Left ventricle myocardium superior (tissue), 1 donor: ENCODE data around the gene KRTAP5-4. TPM values are rescaled to one million over a fixed set of nuclear protein-coding genes. Genes with fewer than 3 reads are reported as not detected.
"Not testable (repeated sequence)": the region's sequence is repeated elsewhere in the genome, so short reads cannot be mapped to it uniquely, and the experiment has no call there.

ENCODE experiments used
- ATAC-seq: fragments of 200-7000 bp; cut with Tn5 transposase; one replicate; pipeline ENCODE4 v1.9.1; 2020; ENCODE audit warnings: mild to moderate bottlenecking, moderate library complexity
- DNase-seq: peaks from one replicate; pipeline ENCODE4 v3.0.0-alpha.2; 2020
- intact Hi-C: fragments of 100-400 bp; cut with micrococcal nuclease; formaldehyde crosslinking; loops from one replicate; pipeline ENCODE4 v1.11.0; 2022
- total RNA-seq: library from RNA; stranded (reverse); fragmentation: NEBNext Ultra II Directional; extraction: Animal tissue kit (Norgen Biotek cat#: 25700); gene quantifications from one replicate; pipeline ENCODE4 v1.2.1, GENCODE V29; 2021
- donor health status: DM: no; HTN: yes; CAD: no; lungs with severe emphysema.

The KRTAP5-4 gene
- total RNA-seq, 1 donor from 2014 or later, result not detected

DNA sequence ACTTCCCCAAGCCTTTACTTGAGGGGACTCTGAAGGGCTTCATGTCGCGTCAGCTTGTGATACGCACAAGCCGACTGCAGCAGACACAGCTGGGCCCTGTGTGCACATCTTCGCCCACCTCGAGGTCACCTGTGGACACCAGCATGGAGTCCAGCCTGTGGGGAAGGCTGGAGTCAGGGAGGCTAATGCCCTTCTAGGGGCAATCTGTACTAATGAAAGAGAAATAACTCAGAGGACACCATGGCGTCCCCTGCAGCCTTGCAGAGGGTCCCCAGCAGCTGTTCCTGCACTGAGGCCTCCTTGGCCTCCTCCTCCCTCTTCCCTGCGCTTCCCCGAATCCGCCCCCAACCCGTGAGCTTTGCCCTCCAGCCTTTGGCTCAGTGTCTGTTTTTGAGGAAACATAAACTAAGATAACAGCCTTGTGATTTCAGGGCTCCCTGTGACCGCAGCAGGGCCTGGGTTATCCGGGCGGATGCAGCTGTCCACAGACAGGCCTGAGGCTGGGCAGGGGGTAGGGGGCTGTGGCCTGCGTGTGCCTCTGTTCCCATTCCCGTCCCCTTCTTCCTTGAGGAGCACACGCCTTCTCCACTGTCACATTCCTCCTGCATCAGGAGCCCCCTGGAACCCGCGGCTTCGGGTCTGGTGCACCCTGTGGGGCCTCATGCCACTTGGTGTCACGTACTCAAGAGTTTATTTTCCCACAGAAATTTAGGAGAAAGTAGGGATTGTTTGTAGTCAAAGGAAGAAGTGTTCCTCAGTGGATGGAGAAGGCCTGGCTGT lies 32.6 kb upstream of the KRTAP5-4 start:
- no peak for DNase-seq
- ATAC-seq, result no peak
- intact Hi-C loops, result no loop called here

DNA sequence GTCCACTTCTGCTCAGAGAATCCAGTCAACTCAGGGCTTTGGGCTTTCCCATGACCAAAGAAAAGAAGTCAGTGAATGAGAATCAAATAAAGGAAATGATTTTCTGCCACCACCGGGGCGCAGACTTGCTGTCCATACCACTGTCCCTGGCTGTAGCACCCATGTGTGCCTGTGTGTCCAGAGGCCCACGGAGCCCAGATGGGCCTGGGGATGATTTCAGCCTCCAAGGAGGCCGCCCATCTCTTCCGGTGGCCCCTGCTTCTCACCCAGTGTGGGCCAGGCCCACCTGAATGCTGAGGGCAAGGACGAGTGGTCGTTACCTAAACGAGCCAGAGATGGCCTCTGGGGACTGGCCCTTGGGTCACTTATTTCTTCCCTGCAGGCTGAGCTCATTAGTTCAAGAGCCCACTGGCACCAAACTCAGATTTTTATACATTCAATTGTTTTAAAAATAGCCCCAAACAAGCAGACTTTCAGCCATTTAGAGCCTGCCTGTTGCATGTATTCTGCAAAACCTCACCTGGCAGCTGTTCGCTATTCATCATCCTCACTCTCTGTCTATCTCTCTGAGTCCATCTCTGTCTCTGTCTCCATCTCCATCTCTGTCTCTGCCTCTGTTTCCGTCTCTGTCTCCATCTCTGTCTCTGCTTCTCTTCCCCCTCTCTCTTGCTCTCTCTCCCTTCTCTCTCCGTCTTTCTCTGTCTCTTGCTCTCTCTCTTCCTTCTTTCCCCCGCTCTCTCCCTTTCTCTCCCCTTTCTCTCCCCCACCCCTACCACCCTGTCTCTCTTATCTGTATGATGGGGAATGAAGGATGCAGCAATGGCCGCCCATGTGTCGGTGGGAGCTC lies 31.8 kb upstream of the KRTAP5-4 start:
- intact Hi-C loops, result no loop called here
- no peak for DNase-seq
- ATAC-seq, result no peak

DNA sequence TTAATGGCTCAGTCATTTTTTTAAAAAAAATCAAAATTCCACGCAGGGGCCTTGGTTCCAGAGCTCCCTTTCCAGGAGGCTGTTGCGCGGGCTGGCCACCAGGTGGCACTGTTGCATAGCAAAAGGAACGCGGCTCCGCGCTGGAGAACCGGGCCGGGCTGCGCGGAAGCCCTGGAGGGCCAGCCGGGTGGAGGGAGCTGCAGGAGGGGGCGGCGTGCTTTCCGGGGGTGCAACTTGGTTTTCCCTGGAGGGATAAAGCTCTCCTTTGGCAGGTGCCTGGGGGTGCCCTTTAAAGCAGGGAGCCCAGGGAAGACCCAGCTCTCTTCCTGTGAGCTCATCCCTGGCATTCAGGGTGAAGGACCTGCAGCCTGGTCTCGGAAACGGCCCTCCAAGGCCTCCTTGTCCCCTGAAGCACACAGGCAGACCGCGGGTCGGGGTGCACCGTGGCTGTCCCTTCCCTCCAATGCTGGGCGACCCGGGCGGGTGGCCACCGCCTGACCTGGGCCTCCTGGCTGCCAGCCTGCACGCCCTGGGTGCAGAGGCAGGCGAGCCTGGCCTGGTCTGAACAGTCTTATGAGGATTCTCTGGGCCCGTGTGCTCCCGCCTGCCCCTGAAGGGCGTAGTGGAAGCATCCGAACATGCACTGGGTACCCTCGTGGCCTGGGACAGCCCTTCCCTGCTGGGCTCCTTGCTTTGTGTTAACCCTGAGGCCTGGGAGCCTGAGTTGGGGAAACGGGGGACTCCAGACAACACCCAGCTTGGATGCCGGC lies 31.0 kb upstream of the KRTAP5-4 start:
- intact Hi-C loops, result no loop called here
- DNase-seq, result peak; percentile 83
- peak; percentile 90 for ATAC-seq

DNA sequence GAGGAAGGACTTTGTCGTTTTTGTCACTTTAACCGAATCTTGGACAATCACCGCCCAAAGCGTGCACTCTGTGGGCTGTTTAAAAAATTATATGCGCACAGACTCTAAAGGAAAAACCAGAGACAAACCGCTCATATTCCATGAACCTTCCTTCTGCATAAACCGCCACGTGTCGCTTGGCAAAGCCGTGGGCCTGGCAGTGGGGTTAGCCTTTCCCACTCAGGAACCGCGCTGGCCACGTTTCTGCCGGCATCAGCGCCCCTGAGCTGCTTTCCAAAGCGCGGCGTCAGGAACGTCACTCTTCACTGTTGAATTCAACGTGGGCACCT lies 30.5 kb upstream of the KRTAP5-4 start:
- no peak for DNase-seq
- intact Hi-C loops, result no loop called here
- no peak for ATAC-seq

DNA sequence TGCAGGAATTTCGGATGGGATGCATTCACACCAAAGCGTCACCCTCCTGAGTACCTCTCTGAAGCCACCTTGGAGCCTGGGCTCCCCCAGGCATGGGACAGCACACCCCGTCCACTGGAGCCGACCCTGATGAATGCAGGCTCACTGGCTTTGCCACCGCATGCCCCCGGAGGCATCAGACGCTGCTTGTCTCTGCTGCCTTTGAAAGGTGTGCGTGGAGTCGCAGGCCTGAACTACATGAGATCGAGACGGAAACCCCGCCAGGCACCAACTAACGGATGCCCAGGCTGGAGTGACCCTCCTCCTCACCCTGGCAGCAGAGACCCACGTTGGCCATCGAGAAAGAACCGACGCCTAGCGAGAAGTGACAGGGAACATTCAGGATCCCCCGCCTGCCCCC lies 30.1 kb upstream of the KRTAP5-4 start:
- ATAC-seq, result no peak
- no peak for DNase-seq
- intact Hi-C loops, result no loop called here

DNA sequence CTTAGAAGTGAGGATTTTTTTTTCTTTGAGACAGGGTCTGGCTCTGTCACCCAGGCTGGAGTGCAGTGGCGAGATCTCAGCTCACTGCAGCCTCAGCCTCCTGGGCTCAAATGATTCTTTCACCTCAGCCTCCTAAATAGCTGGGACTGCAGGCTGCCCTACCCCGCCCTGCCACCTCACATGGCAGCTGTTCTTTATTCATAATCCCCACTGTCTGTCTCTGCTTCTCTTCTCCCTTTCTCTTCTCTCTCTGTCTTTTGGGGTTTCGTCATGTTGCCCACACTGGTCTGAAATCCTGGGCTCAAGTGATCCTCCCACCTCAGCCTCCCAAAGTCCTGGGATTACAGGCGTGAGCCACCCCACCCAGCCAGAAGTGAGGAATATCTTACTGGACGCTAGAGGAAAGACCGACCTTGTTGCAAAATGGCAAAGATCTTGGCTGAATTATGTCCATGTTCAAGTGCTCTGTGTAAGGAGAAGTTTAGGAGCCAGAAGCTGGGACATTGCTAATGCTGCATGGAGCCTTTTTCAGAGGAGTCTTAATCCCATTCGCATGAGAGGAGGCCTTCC lies 29.6 kb upstream of the KRTAP5-4 start:
- intact Hi-C loops, result no loop called here
- DNase-seq, result no peak
- no peak for ATAC-seq

DNA sequence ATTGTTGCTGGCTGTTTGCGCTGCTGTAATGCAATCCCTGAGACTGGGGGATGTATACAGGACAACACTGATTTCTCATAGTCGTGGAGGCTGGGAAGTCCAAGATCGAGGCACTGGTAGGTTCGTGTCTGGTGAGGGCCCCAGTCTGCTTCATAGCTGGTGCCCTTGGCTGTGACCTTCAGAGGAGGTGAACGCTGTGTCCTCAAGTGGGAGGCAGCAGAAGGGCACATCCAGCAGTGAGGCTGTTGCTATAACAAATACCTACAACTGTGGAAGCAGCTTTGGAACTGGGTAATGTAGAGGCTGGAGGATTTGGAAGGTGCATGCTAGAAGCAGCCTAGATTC lies 29.0 kb upstream of the KRTAP5-4 start:
- intact Hi-C loops, result no loop called here
- DNase-seq (no peak), ATAC-seq (no peak)

DNA sequence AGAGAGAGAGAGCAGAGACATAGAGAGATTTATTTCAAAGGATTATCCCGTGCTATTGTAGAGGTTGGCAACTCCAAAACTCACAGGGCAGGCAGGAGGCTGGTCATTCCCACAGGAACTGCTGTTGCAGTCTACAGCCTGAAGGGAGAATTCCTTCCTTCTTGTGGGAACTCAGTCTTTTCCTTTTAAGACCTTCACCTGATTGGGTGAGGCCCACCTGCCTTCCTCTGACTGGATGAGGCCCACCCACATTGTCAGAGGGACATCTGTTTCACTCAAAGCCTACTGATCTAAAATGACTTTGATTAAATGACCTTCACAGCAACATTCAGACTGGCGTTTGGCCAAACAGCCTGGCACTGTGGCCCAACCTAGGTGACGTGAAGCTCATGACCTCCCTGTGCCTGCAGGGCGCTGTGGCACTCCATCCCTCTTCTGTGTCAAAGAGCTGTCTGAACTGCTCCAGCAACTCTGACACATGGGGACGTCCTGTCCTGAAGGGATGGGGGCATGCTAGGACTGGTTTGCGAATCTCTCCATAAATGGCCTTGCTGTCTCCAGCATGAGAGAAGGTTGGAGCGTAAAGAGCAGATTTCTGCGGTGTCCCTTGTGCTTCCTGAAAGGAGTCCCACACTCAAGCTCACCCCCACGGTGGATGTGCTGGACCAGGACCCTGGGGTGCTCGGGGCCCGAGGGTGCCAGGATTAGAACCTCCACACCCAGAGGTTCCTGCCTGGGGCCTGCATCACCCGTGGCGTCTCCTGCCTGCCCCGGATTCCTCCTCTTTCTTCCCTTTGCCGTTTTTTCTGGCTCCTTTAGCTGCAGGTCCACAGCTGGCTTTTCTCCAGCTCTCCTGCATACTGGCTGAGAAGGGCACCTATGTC lies 28.3 kb upstream of the KRTAP5-4 start:
- DNase-seq, result no peak
- intact Hi-C loops, result no loop called here
- ATAC-seq, result no peak

DNA sequence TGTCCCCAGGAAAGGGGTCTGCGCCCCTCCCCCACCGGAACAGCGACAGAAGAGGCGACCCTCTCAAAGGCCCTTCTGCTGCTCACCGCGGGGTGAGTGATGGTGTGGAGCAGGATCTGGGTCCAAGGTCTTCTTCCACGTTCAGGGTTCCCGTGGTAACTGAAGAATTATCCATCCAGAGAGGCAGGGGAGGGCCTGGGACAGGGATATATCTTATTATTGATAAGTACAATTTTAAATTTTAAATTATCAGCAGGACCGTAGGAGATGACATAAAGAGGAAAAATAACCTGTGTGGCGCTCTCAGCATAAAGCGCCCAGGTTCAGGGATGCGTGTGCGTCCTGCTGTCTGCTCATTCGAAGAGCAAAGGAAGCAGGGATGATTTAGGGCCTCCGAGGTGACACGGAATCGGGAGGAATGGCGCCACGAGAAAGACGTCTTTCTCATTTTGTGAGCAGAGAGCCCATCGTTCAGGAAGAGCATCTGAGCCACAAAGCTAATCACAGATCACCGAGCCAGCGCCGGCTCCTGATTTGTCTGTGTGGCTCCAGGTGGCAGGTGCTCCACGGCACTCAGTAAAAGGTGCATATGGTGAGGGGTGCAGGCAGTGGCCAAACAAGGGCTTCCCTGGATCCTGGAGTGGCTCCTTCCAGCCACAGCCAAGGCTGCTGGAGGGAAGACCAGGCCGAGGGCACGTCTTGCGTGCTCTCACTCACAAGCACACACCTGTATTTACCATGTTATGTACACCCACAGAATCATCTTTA lies 26.9 kb upstream of the KRTAP5-4 start:
- intact Hi-C loops, result no loop called here
- ATAC-seq (no peak), DNase-seq (no peak)

DNA sequence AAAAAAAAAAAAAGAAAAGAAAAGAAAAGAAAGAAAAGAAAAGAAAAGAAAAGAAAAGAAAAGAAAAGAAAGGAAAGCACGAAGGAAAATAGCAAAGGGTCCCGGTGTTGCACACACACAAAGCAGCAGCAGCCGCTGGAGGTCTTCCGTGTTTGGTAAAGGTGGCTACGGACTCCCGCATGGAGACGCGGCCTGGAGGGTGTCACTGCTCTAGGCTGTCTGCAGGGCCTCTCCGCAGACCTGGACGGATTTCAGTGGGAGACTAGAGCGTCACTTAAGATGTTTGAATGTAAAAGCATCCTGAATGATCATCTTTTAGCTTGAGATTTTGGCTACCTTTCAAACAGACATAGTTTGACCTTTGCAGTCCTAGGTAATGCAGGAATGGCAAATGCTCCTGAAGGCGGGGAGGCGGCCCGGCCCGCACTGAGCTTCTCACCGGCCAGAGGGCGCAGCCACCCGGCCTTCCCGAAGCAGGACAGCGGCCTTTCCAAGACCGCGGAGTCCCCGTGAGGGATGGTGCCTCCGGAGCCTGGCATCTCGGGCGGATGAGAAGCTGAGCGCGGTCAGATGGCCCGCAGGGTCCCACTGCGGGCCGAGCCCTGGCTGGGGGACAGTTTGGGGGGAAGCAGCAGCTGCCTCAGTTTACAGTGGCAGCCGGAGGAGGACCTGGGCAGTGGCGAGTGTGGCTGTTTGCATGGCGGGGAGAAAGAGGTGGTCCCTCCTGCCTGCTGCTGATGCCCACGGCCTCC lies 26.1 kb upstream of the KRTAP5-4 start:
- intact Hi-C loops, result no loop called here
- no peak for DNase-seq

DNA sequence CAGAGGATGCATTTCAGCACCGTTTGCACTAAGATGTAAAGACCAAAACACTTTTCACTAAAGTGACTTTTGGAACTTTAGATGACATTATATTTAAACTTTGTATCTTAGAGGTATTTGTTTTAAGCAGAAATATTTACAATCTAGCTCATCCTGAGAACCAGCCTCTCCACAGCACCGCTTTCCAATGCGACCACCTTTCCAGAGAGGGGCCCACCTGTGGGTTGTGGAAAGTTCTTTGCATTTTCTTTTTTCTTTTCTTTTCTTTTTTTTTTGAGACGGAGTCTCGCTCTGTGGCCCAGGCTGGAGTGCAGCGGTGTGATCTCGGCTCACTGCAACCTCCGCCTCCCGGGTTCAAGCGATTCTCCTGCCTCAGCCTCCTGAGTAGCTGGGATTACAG lies 24.6 kb upstream of the KRTAP5-4 start:
- ATAC-seq, DNase-seq, intact Hi-C loops: not testable (repeated sequence)

More for the DNA sequence above, 26.1 kb upstream of the KRTAP5-4 start:
- no peak for ATAC-seq

DNA sequence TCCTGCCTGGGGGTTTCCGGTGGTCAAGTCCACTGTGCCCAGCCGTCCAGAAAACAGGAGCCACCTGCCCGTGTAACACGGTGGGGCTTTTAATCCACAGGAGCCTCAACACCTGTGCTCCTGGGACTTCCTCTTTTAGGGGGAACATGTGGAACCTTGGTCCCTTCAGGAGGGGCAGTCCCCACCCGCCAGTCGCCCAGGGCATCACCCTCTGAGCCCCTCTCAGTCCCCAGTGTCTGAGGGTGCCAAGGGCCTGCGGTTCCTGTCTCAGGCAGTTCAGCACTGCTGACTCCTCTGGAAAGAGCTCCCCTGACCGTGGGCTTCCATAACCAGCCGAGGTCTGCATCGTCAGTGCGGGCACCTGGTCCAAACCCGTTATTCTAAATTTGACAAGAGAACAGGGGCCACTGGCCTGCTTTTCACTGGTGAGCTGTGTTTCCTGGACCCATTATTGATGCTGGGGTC lies 23.5 kb upstream of the KRTAP5-4 start:
- ATAC-seq (no peak), DNase-seq (no peak)
- intact Hi-C loops, result no loop called here

DNA sequence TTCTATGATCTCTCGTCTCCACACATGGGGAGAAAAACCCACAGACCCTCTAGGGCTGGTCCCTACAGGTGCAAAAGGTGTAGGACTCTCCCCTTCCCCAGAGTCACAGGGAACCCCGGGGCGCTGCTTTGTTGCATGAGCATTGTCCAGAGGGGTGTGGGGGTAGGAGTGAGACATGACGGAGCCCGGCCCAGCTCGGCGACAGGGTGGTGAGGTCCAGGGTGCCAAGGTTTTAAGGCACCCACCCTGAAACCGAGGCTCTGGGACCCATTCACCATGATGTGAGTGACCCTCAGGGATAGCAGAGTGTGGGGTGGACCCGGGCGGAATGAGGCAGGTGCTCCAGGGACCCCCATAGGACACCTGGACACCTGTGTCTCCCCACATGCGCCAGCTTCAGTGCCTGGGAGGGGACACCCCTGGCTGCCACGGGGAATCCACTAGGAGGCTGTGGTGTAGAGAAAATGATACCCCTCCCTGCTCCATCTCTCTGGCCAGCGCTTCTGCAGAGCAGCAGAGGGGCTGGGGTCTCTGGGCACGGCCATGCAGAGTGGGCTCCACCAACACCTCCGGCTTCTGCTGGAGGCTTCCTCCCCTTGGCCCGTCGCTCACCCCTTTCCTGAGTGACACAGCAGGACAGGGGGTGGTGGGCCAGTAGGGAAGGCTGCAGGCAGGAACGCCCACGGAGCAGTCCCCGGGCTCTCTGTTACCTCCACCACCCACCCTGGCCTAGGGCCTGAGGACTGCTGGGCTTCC lies 22.8 kb upstream of the KRTAP5-4 start:
- no peak for ATAC-seq
- DNase-seq, result no peak
- intact Hi-C loops, result no loop called here

DNA sequence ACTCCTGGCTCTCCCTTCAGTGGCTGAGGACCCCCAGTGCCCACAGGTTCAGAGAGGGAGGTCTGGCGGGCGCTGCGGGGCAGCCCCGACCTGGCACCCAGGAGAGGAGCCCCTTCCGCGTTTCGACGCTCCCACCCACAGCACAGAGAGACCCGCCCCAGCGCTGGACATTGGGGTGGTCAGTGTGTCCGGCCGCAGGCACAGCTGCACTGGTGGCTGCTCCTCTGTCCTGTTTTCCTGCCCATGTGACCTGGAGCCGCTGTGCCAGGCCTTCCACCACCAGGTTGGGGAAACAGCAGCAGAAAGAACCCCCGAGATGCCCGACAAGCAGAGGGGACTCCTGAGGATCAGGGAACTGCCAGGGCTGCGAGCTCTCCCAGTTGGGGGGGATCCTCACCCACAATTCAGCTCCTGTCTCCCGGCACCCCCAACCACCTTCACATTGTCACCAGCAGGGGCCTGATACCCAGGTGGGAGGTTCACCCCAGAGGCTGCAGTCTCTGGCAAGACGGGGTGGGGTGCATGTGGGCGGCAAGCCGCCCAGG lies 21.3 kb upstream of the KRTAP5-4 start:
- ATAC-seq, result no peak
- intact Hi-C loops, result no loop called here
- DNase-seq, result no peak

DNA sequence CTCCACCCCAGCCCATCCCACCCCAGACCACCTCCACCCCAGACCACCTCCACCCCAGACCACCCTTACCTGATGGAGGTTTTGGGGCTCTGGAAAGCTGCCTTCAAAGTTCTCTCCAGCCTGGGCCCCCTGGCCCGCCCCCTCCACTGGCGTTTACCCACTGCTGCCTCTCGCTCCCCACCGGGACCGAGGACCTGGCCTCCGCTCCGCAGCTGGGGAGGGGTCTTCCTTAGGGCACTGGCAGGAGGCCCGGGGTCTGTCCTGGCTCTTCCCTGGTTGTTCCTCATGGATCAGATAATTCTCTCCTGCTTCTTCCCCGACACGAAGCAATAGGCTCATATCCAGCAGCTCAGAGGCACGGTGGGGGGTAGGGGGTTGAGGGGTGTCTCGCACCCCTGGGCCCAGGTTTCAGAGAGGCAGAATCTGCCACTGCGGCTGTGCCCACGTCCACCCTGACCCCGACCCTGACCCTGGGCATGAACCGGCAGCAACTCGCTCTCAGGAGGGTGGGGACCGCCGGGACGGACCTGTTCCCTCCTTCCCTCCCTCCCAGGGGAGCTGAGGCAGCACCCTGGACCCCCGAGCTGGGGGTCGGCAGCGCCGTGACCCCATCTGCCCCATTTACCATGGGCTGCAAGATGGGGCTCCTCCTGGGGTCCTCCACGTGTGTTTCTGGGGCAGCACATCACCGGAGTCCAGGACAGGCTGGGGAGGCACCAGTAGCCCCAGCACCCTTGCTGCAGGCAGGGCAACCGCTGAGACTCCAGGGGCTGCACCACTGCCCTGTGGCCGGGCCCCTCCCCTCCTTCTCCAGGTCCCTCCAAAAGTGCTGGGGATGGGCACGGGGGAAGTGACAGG lies 20.6 kb upstream of the KRTAP5-4 start:
- ATAC-seq (no peak), DNase-seq (no peak)
- intact Hi-C loops, result no loop called here
